Mesenchymal stem cell (in vitro differentiated cells and primary cell): ENCODE results near the gene DSC3.

Source experiments
- DNase-seq: peaks from one replicate; pipeline ENCODE4 v3.0.0-alpha.2; 2013
- H2AFZ ChIP-seq: one replicate; pipeline ENCODE4 v1.6.1; 2013; ENCODE audit warnings: low read depth, mild to moderate bottlenecking, control low read depth, inconsistent platforms, low read length, moderate library complexity
- H2AK5ac ChIP-seq: 2 replicates; pipeline ENCODE4 v1.6.1; 2013; ENCODE audit warnings: low read length, moderate library complexity, mild to moderate bottlenecking, inconsistent platforms; ENCODE audit not compliant: severe bottlenecking
- H2BK120ac ChIP-seq: one replicate; pipeline ENCODE4 v1.6.1; 2013; ENCODE audit warnings: low read depth, mild to moderate bottlenecking, inconsistent platforms, low read length, moderate library complexity
- H2BK12ac ChIP-seq, 2 experiments: one replicate each; pipeline ENCODE4 v1.6.1; 2013; ENCODE audit warnings: inconsistent platforms in 2 of 2, low read length in 2 of 2, mild to moderate bottlenecking in 2 of 2, moderate library complexity in 2 of 2, control low read depth in 1 of 2
- H2BK15ac ChIP-seq: one replicate; pipeline ENCODE4 v1.6.1; 2013; ENCODE audit warnings: mild to moderate bottlenecking, low read depth, inconsistent platforms; ENCODE audit not compliant: poor library complexity, severe bottlenecking
- H2BK5ac ChIP-seq: 2 replicates; pipeline ENCODE4 v1.6.1; 2013; ENCODE audit warnings: low read depth, mild to moderate bottlenecking, low read length, control low read depth, inconsistent platforms; ENCODE audit not compliant: poor library complexity, severe bottlenecking
- H3K14ac ChIP-seq, 2 experiments: one replicate each; pipeline ENCODE4 v1.6.1; 2013; ENCODE audit warnings: inconsistent platforms in 2 of 2, low read length in 2 of 2, control low read depth in 1 of 2, mild to moderate bottlenecking in 1 of 2, moderate library complexity in 1 of 2
- H3K18ac ChIP-seq, 2 experiments: one replicate each; pipeline ENCODE4 v1.6.1; 2013; ENCODE audit warnings: inconsistent platforms in 2 of 2, low read length in 2 of 2, control low read depth in 1 of 2, low read depth in 1 of 2, mild to moderate bottlenecking in 1 of 2
- H3K23ac ChIP-seq, 2 experiments: one replicate each; pipeline ENCODE4 v1.6.1; 2013; ENCODE audit warnings: inconsistent platforms in 2 of 2, low read length in 2 of 2, mild to moderate bottlenecking in 2 of 2, moderate library complexity in 2 of 2, control low read depth in 1 of 2
- H3K27ac ChIP-seq: 2 replicates; pipeline ENCODE4 v1.5.1; 2013; ENCODE audit warnings: mild to moderate bottlenecking, moderate library complexity, low read length, control low read depth, inconsistent platforms; ENCODE audit not compliant: poor library complexity, severe bottlenecking
- H3K27me3 ChIP-seq, 2 experiments: 2 replicates each; pipeline versions ENCODE4 v1.6.1 to v1.7.0; 2013; ENCODE audit warnings: low read length in 2 of 2, mild to moderate bottlenecking in 2 of 2, moderate library complexity in 2 of 2, control low read depth in 1 of 2, inconsistent platforms in 1 of 2; ENCODE audit not compliant: control insufficient read depth in 1 of 2, insufficient read depth in 1 of 2
- H3K36me3 ChIP-seq, 2 experiments: 2 replicates each; pipeline versions ENCODE4 v1.6.1 to v1.7.0; 2013; ENCODE audit warnings: low read length in 2 of 2, control low read depth in 1 of 2, inconsistent platforms in 1 of 2, low read depth in 1 of 2, mild to moderate bottlenecking in 1 of 2; ENCODE audit not compliant: insufficient read depth in 2 of 2, control insufficient read depth in 1 of 2
- H3K4ac ChIP-seq, 2 experiments: one replicate each; pipeline ENCODE4 v1.6.1; 2013; ENCODE audit warnings: inconsistent platforms in 2 of 2, low read length in 2 of 2, mild to moderate bottlenecking in 2 of 2, moderate library complexity in 2 of 2, control low read depth in 1 of 2, low read depth in 1 of 2
- H3K4me1 ChIP-seq: 2 replicates; pipeline ENCODE4 v1.6.1; 2013; ENCODE audit warnings: low read depth, low read length, control low read depth; ENCODE audit not compliant: control insufficient read depth, insufficient read depth
- H3K4me2 ChIP-seq: 2 replicates; pipeline ENCODE4 v1.6.1; 2013; ENCODE audit warnings: low read length, mild to moderate bottlenecking, inconsistent platforms; ENCODE audit not compliant: poor library complexity, severe bottlenecking
- H3K4me3 ChIP-seq, 2 experiments: 2 replicates each; pipeline versions ENCODE4 v1.5.1 to v1.7.0; 2013; ENCODE audit warnings: low read length in 2 of 2, mild to moderate bottlenecking in 2 of 2, control low read depth in 1 of 2, low read depth in 1 of 2; ENCODE audit not compliant: insufficient read depth in 1 of 2
- H3K79me1 ChIP-seq: replicated peaks from 2 replicates; pipeline ENCODE4 v1.6.1; 2013; ENCODE audit warnings: mild to moderate bottlenecking, control low read depth, low read length, inconsistent platforms; ENCODE audit not compliant: poor library complexity, severe bottlenecking
- H3K9ac ChIP-seq: 2 replicates; pipeline ENCODE4 v1.7.0; 2013; ENCODE audit warnings: mild to moderate bottlenecking, low read length, moderate library complexity
- H3K9me3 ChIP-seq: 2 replicates; pipeline ENCODE4 v1.7.0; 2013; ENCODE audit warnings: mild to moderate bottlenecking, low read length; ENCODE audit not compliant: control insufficient read depth
- H4K8ac ChIP-seq: one replicate; pipeline ENCODE4 v1.6.1; 2013; ENCODE audit warnings: inconsistent platforms, mild to moderate bottlenecking, low read length, moderate library complexity
- H4K91ac ChIP-seq: one replicate; pipeline ENCODE4 v1.6.1; 2013; ENCODE audit warnings: mild to moderate bottlenecking, low read length, inconsistent platforms
- WGBS: methylation state at CpG from one replicate; pipeline ENCODE4 v1.1.7; 2013; ENCODE audit warnings: mixed read lengths; 5-methylcytosine and 5-hydroxymethylcytosine counted together

The DSC3 gene

GRCh38 chr18:31057917-31058316 is 15.4 kb upstream of the DSC3 start:
- Histone ChIP-seq H2AFZ (no peak overlapping the region), H3K4ac (no peak overlapping the region), H3K23ac (no peak overlapping the region), H4K8ac (no peak overlapping the region), H3K4me3 (no peak overlapping the region), H3K27ac (no peak overlapping the region), H2AK5ac (no peak overlapping the region), H3K4me2 (no peak overlapping the region), H2BK12ac (no peak overlapping the region), H2BK15ac (no peak overlapping the region), H3K27me3 (no peaks in the 10 kb centered on the region), H3K36me3 (no peaks in the 10 kb centered on the region), H3K79me1 (no peaks in the 10 kb centered on the region), H3K18ac (no peak overlapping the region), H3K14ac (no peak overlapping the region), H4K91ac (no peak overlapping the region), H3K9ac (no peak overlapping the region), H2BK120ac (no peak overlapping the region), H3K4me1 (no peaks in the 10 kb centered on the region), H3K9me3 (peaks cover 7% of the 10 kb centered on the region), H2BK5ac (no peak overlapping the region)
- 95% methylated on average over 3 of the region's 4 CpGs for WGBS
- no peak for DNase-seq

DNA sequence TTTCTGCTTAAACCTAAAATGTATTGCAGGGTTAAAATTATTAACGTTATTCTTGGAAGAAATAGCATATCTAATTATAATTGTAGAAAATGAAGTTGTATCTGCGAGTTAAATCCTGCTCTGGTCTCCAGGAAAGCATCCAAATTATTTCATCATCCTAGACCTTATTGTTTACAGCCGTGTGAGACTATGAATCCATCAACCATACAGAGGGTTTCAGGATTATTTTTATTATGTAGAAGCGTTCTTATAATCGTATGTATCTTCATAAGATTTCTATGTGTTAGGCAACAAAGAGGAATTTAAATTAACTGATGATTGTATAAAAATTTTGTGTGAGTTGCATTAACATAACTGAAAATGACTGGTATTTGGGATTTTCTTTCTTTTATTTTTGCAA is 14.5 kb upstream of the DSC3 start:
- no CpG with 5 or more reads among the region's 5 CpGs for WGBS

GRCh38 chr18:31056296-31056695 is 13.8 kb upstream of the DSC3 start:
- no peaks in the 10 kb centered on the region for H3K79me1 ChIP-seq
- peaks cover 7% of the 10 kb centered on the region for H3K9me3 ChIP-seq
- no peak overlapping the region for H3K4ac ChIP-seq
- no peak overlapping the region for H3K9ac ChIP-seq
- no peak overlapping the region for H3K14ac ChIP-seq
- no peak overlapping the region for H4K8ac ChIP-seq
- H3K18ac ChIP-seq: no peak overlapping the region
- H2BK120ac ChIP-seq: no peak overlapping the region
- no peak overlapping the region for H2AFZ ChIP-seq
- no peak overlapping the region for H2BK5ac ChIP-seq
- H3K27ac ChIP-seq: no peak overlapping the region
- H3K4me1 ChIP-seq: no peaks in the 10 kb centered on the region
- no peak overlapping the region for H4K91ac ChIP-seq
- H3K4me2 ChIP-seq: no peak overlapping the region
- H3K36me3 ChIP-seq: no peaks in the 10 kb centered on the region
- H2BK12ac ChIP-seq: no peak overlapping the region
- H3K23ac ChIP-seq: no peak overlapping the region
- no peak overlapping the region for H3K4me3 ChIP-seq
- 100% methylated on average over 1 of the region's 2 CpGs for WGBS
- H2BK15ac ChIP-seq: no peak overlapping the region
- no peak for DNase-seq
- no peaks in the 10 kb centered on the region for H3K27me3 ChIP-seq
- no peak overlapping the region for H2AK5ac ChIP-seq

More for the DNA sequence above, 14.5 kb upstream of the DSC3 start:
- Histone ChIP-seq H3K23ac (no peak overlapping the region), H2AK5ac (no peak overlapping the region), H3K4me2 (no peak overlapping the region), H3K9ac (no peak overlapping the region), H3K79me1 (no peaks in the 10 kb centered on the region), H3K27me3 (no peaks in the 10 kb centered on the region), H3K4me1 (no peaks in the 10 kb centered on the region), H2BK12ac (no peak overlapping the region), H3K14ac (no peak overlapping the region), H3K18ac (no peak overlapping the region), H3K27ac (no peak overlapping the region), H3K36me3 (no peaks in the 10 kb centered on the region), H2BK15ac (no peak overlapping the region), H3K4ac (no peak overlapping the region), H3K9me3 (peaks cover 7% of the 10 kb centered on the region), H2BK120ac (no peak overlapping the region), H2AFZ (no peak overlapping the region), H4K91ac (no peak overlapping the region), H3K4me3 (no peak overlapping the region), H2BK5ac (no peak overlapping the region), H4K8ac (no peak overlapping the region)
- no peak for DNase-seq

DNA sequence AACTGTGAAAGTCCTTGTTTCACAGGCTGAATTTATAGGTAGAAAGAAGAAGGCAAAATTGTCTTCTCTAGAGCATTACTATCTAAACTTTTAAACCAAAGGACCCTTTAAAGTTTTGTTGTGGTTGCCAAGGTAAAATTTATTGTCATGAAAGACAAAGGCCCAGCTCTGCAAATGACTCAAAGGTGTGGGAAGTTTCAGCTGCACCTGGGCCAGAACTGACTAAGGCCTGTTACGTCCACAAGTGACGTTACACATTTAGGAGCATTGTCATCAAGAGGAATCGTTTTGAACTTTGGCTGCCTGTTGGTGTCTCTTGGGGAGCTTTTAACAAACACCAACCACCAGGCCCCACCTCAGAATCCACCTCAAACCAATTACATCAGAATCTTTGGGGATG is 8.1 kb upstream of the DSC3 start:
- peaks cover 7% of the 10 kb centered on the region for H3K9me3 ChIP-seq
- H3K27ac ChIP-seq: no peak overlapping the region
- H3K79me1 ChIP-seq: no peaks in the 10 kb centered on the region
- no peak overlapping the region for H3K9ac ChIP-seq
- H3K4ac ChIP-seq: no peak overlapping the region
- DNase-seq: no peak
- no peak overlapping the region for H3K23ac ChIP-seq
- H2BK12ac ChIP-seq: no peak overlapping the region
- H4K8ac ChIP-seq: no peak overlapping the region
- no peak overlapping the region for H2AK5ac ChIP-seq
- H3K18ac ChIP-seq: no peak overlapping the region
- WGBS: no CpG with 5 or more reads among the region's 3 CpGs
- no peak overlapping the region for H3K14ac ChIP-seq
- H3K36me3 ChIP-seq: no peaks in the 10 kb centered on the region
- H4K91ac ChIP-seq: no peak overlapping the region
- no peak overlapping the region for H2AFZ ChIP-seq
- no peaks in the 10 kb centered on the region for H3K27me3 ChIP-seq
- no peaks in the 10 kb centered on the region for H3K4me1 ChIP-seq
- no peak overlapping the region for H3K4me3 ChIP-seq
- no peak overlapping the region for H2BK5ac ChIP-seq
- no peak overlapping the region for H3K4me2 ChIP-seq
- no peak overlapping the region for H2BK15ac ChIP-seq
- H2BK120ac ChIP-seq: no peak overlapping the region
